Activated CD8-positive, alpha-beta memory T cell treated with anti-CD3 and anti-CD28 coated beads for 36 hours (primary cell): ENCODE results near the gene TRPC1. TPM values are rescaled to one million over a fixed set of nuclear protein-coding genes. Genes with fewer than 3 reads are reported as not detected.
"Not testable (repeated sequence)": the region's sequence is repeated elsewhere in the genome, so short reads cannot be mapped to it uniquely, and the experiment has no call there.

Experiments used
- CTCF ChIA-PET: fragments of 350-600 bp; sonication (Branson Sonifier 250); formaldehyde crosslinking; loops from one replicate; lab custom pipeline; 2021; ENCODE audit warnings: antibody characterized with exemption; lab: Charles Lee
- POLR2A ChIA-PET: fragments of 350-600 bp; sonication (Branson Sonifier 250); formaldehyde crosslinking; loops from one replicate; lab custom pipeline; 2021; ENCODE audit warnings: antibody characterized with exemption; lab: Charles Lee
- total RNA-seq, 2 experiments: library from RNA; stranded (reverse); gene quantifications; one replicate each; pipeline ENCODE4 v1.2.3, GENCODE V29; 2021

TRPC1 gene
- total RNA-seq = 1 to 10 TPM; 1.4 to 2.1 TPM

- POLR2A ChIA-PET = interaction anchor here (0.6 to 1.2 kb wide), 2 partner anchors 146 to 459 kb away, joined by 3 to 4 read pairs; partner anchors contain the start of gene ATR
- CTCF ChIA-PET = no interaction called here
Observed at GRCh38 chr3:142723968-142724681, at the start of gene TRPC1. Gene TRPC1 (plus strand): TSS chr3:142724034. CDS start chr3:142724560, 526 bp downstream.

GRCh38 chr3:142676151-142676550 lies 47.7 kb upstream of the TRPC1 start:
- ChIA-PET CTCF (no interaction called here), POLR2A (no interaction called here)

DNA sequence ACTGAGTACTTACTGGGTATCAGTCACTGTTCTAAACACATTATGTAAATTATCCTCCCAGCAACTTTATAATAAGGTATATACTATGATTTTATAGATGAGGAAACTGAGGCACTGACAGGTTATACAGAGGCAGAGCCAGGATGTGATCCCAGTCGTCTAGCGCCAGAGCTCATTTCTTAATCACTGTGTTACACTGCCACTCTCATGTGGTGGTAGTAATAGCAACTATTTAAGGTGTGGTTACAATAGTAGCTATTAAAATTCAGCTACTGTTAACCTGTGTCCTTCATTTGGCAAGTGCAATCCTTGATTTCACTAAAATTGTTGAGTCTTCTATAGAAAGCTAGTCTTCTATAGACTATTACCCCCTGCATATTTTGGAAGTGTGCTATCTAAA lies 43.1 kb upstream of the TRPC1 start:
- CTCF ChIA-PET = no interaction called here
- POLR2A ChIA-PET = no interaction called here

- ChIA-PET POLR2A (no interaction called here), CTCF (no interaction called here)
Observed at GRCh38 chr3:142690613-142691012, 33.2 kb upstream of the TRPC1 start.

GRCh38 chr3:142691527-142691926 lies 32.3 kb upstream of the TRPC1 start:
- ChIA-PET POLR2A (no interaction called here), CTCF (no interaction called here)

DNA sequence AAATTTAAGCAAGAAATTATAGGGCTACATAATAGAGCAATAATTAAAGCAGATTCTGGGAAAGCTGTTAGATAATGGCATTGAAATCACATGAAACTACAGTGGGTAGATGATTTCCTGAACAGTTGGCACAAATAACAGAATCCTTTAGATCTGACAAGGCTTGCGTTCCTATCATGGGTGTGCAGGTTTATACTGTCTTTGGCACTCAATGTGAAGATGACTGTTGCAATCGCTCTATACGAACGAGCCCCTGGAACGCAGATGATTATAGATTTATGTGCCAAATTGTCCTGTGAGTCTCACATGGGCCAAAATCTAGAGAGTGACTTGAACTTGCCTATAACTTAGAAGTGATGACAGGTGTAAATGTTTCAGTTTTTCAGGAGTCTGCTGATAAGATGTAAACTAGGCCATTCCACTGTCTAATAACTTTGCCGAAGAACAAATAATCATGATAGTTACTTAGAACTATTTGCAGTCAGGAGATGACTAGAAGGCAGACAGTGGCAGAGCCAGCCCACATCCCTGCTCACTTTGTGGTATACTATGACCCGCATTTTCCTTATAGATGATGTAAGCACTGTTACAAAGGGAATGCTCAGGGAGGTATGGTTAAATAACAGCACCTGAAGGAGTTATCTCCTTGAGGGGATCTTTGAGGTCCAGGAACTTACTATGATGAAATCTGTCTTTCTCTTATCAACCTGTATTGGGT lies 30.5 kb upstream of the TRPC1 start:
- CTCF ChIA-PET = no interaction called here
- POLR2A ChIA-PET = no interaction called here

DNA sequence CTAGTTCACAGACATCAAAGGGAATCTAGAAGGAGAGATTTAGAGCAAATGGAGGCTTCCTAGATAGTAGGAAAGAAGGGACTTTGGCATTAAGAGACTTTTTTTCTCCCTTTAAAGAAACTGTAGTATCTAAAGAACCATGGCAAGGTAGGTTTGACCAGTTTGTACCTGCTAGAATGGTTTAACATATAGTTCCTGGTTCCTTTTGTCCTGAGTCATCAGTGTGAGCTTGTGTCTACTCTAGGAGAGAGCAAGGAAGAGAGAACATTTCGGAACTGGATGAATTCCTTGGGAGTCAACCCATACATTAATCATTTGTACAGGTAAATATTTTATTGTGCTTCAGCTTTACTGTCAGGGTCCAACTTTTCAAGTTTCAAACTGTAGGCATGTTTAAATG lies 29.6 kb upstream of the TRPC1 start:
- POLR2A ChIA-PET = no interaction called here
- CTCF ChIA-PET = no interaction called here

- ChIA-PET CTCF (no interaction called here), POLR2A (no interaction called here)
Observed at GRCh38 chr3:142705198-142705597, 18.6 kb upstream of the TRPC1 start.

GRCh38 chr3:142706321-142707127 lies 17.3 kb upstream of the TRPC1 start:
- ChIA-PET POLR2A (no interaction called here), CTCF (no interaction called here)

GRCh38 chr3:142709207-142709606 lies 14.6 kb upstream of the TRPC1 start:
- CTCF ChIA-PET = no interaction called here
- POLR2A ChIA-PET = no interaction called here

DNA sequence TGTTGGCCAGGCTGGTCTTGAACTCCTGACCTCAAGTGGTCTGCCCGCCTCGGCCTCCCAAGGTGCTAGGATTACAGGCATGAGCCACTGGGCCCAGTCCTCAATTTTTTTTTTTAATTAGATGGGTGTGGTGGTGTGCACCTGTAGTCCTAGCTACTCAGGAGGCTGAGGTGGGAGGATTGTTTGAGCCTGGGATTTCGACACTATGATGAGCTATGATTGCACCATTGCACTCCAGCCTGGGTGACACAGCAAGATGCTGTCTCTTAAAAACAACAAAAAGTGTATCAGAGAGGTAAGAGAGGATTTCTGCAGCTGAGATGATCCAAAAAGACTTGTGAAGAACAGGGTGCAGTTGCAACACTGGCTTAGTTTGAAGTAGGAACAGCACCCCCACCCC lies 9.0 kb upstream of the TRPC1 start:
- CTCF ChIA-PET = not testable (repeated sequence)

GRCh38 chr3:142716102-142716501 lies 7.7 kb upstream of the TRPC1 start:
- CTCF ChIA-PET = no interaction called here
- POLR2A ChIA-PET = no interaction called here

More for the DNA sequence above, 9.0 kb upstream of the TRPC1 start:
- POLR2A ChIA-PET = not testable (repeated sequence)

- POLR2A ChIA-PET = interaction anchor here (1.2 kb wide), 1 partner anchor 145 kb away, joined by 4 read pairs; the partner anchor contains the start of gene ATR
- CTCF ChIA-PET = no interaction called here
Observed at GRCh38 chr3:142723665-142723967, 218 bp upstream of the TRPC1 start.

DNA sequence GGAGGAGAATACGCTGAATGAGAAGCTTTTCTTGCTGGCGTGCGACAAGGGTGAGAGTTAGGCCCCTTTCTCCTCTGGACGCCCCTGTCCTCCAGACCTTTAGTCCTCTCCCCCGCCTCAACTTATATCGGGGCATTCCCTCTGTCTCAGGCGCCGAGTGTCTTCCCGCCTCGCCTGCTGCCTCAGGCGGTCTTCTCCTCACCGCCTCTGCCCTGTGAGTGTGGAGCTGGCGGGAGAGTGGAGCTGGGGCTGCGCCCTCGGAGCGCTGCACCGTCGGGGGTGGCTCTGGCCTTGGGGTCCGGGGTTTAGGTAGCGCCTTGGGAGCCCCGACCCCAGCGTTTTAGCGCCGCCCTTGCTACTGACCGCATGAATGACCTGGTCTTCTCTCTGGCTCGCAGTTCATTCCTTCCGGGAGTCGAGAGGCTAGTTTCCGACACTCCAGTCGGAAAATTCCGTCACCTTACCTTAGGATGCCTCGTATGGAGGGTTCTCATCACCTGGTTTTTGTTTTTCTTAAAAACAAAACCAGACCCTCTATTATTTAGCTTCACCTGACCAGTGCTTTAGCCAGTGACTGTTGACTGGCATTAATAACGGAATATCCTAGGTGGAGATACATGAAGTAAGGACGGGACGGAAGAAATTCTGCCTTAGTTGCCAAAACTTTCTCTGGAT lies 985 bp downstream of the TRPC1 start:
- ChIA-PET POLR2A (interaction anchor here (0.6 to 1.2 kb wide), 2 partner anchors 146 to 458 kb away, joined by 3 to 4 read pairs; partner anchors contain the start of gene ATR), CTCF (no interaction called here)

GRCh38 chr3:142725357-142725739 lies 1.5 kb downstream of the TRPC1 start:
- CTCF ChIA-PET = no interaction called here
- POLR2A ChIA-PET = no interaction called here

DNA sequence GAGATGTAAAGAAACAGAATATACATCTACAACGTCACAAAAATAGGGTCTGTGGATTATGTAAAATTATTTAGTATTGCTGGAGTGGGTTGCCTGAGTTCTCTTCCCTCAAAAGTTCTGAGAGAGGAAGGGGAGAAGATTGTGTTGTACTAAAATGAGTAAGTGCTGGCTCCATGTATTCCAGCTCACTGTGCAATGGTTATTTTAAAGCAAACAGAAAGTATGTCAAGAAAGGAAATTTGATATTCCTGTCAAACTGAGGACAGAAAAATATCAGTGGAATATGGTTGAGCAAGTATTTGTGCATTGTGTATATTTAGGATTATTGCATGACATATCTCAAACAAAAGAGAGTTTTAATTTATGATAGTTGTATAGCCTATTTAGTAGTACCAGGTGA lies 2.2 kb downstream of the TRPC1 start:
- ChIA-PET CTCF (no interaction called here), POLR2A (no interaction called here)

DNA sequence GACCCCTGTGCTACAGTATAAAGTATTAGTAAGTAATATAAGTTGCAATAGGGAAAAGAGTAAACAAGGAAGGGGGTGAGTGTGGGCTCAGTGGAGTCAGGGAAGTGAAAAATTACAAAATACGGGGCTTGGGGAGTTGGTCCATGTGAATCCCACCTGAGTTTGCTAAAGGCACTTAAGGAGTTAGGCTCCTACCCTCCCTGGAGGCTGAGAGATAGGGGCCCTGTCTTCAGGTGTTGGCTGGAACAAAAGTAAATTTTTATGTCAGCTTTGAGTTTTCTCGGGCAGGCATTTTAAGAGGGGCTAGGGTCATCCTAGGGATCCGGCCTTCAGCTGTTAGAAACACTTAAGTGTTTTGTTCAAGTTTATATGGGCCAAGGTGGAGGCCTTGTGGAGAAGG lies 8.2 kb downstream of the TRPC1 start:
- CTCF ChIA-PET = no interaction called here
- POLR2A ChIA-PET = no interaction called here

DNA sequence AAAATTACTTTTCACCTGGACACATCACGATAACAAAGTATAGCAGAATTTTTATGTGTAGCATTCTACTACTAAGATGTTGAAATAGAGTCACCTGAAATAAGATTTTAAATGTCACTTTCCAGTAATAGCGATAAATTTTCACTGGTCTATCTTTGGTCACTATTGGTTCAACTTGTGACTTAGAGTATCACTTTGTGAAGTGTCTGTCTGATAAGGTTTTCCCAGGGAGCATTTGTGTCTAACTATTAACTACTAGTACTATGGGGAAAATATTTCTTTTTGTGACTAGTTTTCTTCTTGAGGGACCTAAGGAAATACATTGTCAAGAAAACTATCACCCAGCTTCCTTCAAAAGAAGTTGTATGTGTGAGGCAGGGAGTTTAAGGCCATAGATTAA lies 11.0 kb downstream of the TRPC1 start:
- ChIA-PET POLR2A (no interaction called here), CTCF (no interaction called here)

GRCh38 chr3:142735462-142735861 lies 11.6 kb downstream of the TRPC1 start:
- ChIA-PET POLR2A (no interaction called here), CTCF (no interaction called here)

- ChIA-PET CTCF (no interaction called here), POLR2A (no interaction called here)
Observed at GRCh38 chr3:142738396-142738795, 14.6 kb downstream of the TRPC1 start.
